ENCODE results near the gene KCNH6.

Gene KCNH6

GRCh38 chr17:63523253-63523855 is at the start of gene KCNH6:
KCNH6 (plus strand) TSS chr17:63523358; CDS start chr17:63523414, 56 bp downstream.
- Mint-ChIP-seq H3K4me1 (peaks cover 11% of the 10 kb centered on the region), H3K9me3 (no peaks in the 10 kb centered on the region), H3K27me3 (peaks cover 67% of the 10 kb centered on the region), H3K27ac (no peak within 1 kb of the TSS), H3K4me3 (peak within 1 kb of the TSS; percentile 6 to 67)
- no peak for DNase-seq
- ATAC-seq = no peak

- H3K4me1 Mint-ChIP-seq = peaks cover 14% of the 10 kb centered on the region
- H3K27me3 Mint-ChIP-seq = peaks cover 80% of the 10 kb centered on the region
- DNase-seq = no peak
- H3K9me3 Mint-ChIP-seq = no peaks in the 10 kb centered on the region
- ATAC-seq = no peak
- no peak overlapping the region for H3K4me3 Mint-ChIP-seq
- H3K27ac Mint-ChIP-seq = no peak overlapping the region
Measured at GRCh38 chr17:63474174-63474573, 49.0 kb upstream of the KCNH6 start.

- Mint-ChIP-seq H3K9me3 (no peaks in the 10 kb centered on the region), H3K27me3 (peaks cover 86% of the 10 kb centered on the region), H3K4me3 (no peak overlapping the region), H3K27ac (no peak overlapping the region), H3K4me1 (peaks cover 17% of the 10 kb centered on the region)
- no peak for ATAC-seq
- DNase-seq = no peak
Measured at GRCh38 chr17:63474586-63475460, 48.3 kb upstream of the KCNH6 start.

GRCh38 chr17:63475491-63476412 is 47.4 kb upstream of the KCNH6 start:
- ATAC-seq = no peak

GRCh38 chr17:63476459-63476853 is 46.7 kb upstream of the KCNH6 start:
- ATAC-seq (peak; percentile 24), DNase-seq (no peak)
- H3K9me3 Mint-ChIP-seq = no peaks in the 10 kb centered on the region
- H3K4me1 Mint-ChIP-seq = peaks cover 17% of the 10 kb centered on the region
- peaks cover 79% of the 10 kb centered on the region for H3K27me3 Mint-ChIP-seq
- no peak overlapping the region for H3K27ac Mint-ChIP-seq
- peak overlapping the region in 1 of 2 donors; percentile 74 for H3K4me3 Mint-ChIP-seq

More at GRCh38 chr17:63475491-63476412, 47.4 kb upstream of the KCNH6 start:
- Mint-ChIP-seq H3K27me3 (peaks cover 81% of the 10 kb centered on the region), H3K27ac (no peak overlapping the region), H3K4me3 (peak overlapping the region in 1 of 2 donors; percentile 42), H3K9me3 (no peaks in the 10 kb centered on the region), H3K4me1 (peaks cover 17% of the 10 kb centered on the region)
- no peak for DNase-seq

GRCh38 chr17:63476854-63477479 is 46.2 kb upstream of the KCNH6 start, which contains the start of gene ACE:
ACE (plus strand) TSS chr17:63477061; CDS start chr17:63477095, 34 bp downstream.
- Mint-ChIP-seq H3K9me3 (no peaks in the 10 kb centered on the region), H3K27ac (no peak within 1 kb of the TSS), H3K4me1 (peaks cover 17% of the 10 kb centered on the region), H3K27me3 (peaks cover 73% of the 10 kb centered on the region), H3K4me3 (peak within 1 kb of the TSS; percentile 89 to 92)
- peak; percentile 68 for ATAC-seq
- DNase-seq = peak; percentile 41 to 46

- Mint-ChIP-seq H3K27me3 (peaks cover 66% of the 10 kb centered on the region), H3K9me3 (no peaks in the 10 kb centered on the region), H3K4me1 (peaks cover 17% of the 10 kb centered on the region), H3K4me3 (peak overlapping the region; percentile 89 to 92), H3K27ac (no peak overlapping the region)
- ATAC-seq (peak; percentile 15), DNase-seq (no peak)
Measured at GRCh38 chr17:63477480-63478440, 45.4 kb upstream of the KCNH6 start.

- peak; percentile 62 to 77 for DNase-seq
Measured at GRCh38 chr17:63478814-63479494, 44.2 kb upstream of the KCNH6 start.

GRCh38 chr17:63479495-63480184 is 43.5 kb upstream of the KCNH6 start:
- H3K27me3 Mint-ChIP-seq = peaks cover 47% of the 10 kb centered on the region
- no peak overlapping the region for H3K4me3 Mint-ChIP-seq
- ATAC-seq = no peak
- H3K27ac Mint-ChIP-seq = no peak overlapping the region
- H3K9me3 Mint-ChIP-seq = no peaks in the 10 kb centered on the region
- DNase-seq = no peak
- peaks cover 17% of the 10 kb centered on the region for H3K4me1 Mint-ChIP-seq

More at GRCh38 chr17:63478814-63479494, 44.2 kb upstream of the KCNH6 start:
- ATAC-seq = peak; percentile 85
- Mint-ChIP-seq H3K27me3 (peaks cover 54% of the 10 kb centered on the region), H3K4me1 (peaks cover 17% of the 10 kb centered on the region), H3K9me3 (no peaks in the 10 kb centered on the region), H3K27ac (no peak overlapping the region), H3K4me3 (no peak overlapping the region)

- Mint-ChIP-seq H3K27me3 (peaks cover 40% of the 10 kb centered on the region), H3K4me3 (no peak overlapping the region), H3K9me3 (no peaks in the 10 kb centered on the region), H3K4me1 (peaks cover 17% of the 10 kb centered on the region), H3K27ac (no peak overlapping the region)
- DNase-seq (no peak), ATAC-seq (no peak)
Measured at GRCh38 chr17:63480192-63480784, 42.9 kb upstream of the KCNH6 start.

- Mint-ChIP-seq H3K4me3 (no peak overlapping the region), H3K4me1 (peaks cover 17% of the 10 kb centered on the region), H3K27me3 (peaks cover 34% of the 10 kb centered on the region), H3K9me3 (no peaks in the 10 kb centered on the region), H3K27ac (no peak overlapping the region)
- ATAC-seq = no peak
- DNase-seq = no peak
Measured at GRCh38 chr17:63480826-63481487, 42.2 kb upstream of the KCNH6 start.

GRCh38 chr17:63481488-63481870 is 41.7 kb upstream of the KCNH6 start:
- Mint-ChIP-seq H3K27ac (no peak overlapping the region), H3K4me1 (peaks cover 17% of the 10 kb centered on the region), H3K9me3 (no peaks in the 10 kb centered on the region), H3K4me3 (no peak overlapping the region), H3K27me3 (peaks cover 29% of the 10 kb centered on the region)
- DNase-seq (no peak), ATAC-seq (no peak)

All from stimulated activated naive CD8-positive, alpha-beta T cell treated with anti-CD3 and anti-CD28 coated beads, Interleukin-15, amount 100 ng/mL, for 72 hours (primary cell).